ENCODE measurements around the gene DOCK11.

The DOCK11 gene

DNA sequence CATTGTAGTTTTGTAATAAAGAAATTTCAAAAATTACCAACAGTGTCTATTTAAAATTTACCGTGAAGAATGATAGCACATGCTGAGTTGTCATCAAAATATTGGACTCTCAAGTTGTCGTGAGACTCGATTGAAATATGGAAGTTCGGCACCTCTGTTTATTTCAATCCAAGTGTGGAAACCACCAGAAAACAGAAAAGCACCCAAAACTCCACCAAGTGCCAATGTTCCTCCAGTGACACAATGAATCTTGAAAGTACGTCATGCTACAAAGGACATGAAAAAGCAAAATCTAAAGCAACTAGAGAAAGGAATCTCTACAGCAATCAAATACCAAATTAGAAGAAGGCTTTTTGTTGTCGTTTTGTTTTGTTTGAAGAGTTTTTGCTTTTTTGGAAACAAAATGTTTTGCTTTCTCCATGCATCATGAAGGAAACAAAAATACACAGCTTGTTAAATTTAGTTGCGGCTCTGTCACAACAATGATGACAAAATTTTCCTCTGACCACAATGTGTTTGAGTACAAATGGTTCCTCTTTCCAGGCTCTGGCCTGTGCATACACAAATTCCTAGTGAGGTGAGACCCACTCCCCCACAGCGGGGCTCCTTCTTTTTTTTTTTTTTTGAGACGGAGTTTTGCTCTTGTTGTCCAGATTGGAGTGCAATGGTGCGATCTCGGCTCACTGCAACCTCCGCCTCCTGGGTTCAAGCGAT, 222.2 kb downstream of the DOCK11 start:
- H3K9me3 ChIP-seq (replicated peaks; ENCODE audit: low read length), result no peaks in the 10 kb centered on the region
- no peak overlapping the region for H3K9ac ChIP-seq (ENCODE audit: low read depth, low read length)

DNA sequence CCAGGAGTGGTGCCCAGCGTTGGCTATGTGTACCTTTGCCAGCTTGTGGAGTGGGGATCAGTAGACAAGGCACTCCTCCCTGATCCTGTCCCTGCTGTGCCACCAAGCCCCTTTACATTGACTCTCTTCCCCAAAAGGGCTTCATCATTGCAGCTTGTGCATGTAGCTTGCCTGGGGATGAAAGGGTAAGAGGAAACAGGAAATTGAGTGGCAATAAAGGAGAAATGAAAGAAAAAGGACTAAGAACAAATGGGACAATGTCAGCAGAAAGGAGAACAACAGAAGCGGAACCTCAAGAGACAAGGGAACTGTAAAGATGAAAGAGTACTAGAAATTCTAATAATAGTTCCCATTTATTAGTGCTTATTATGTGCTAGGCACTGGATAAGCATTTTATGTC, 223.1 kb downstream of the DOCK11 start:
- Histone ChIP-seq H3K4me3 (ENCODE audit: low read length) (no peak overlapping the region), H3K4me2 (ENCODE audit: low read length) (no peak overlapping the region), H3K27me3 (ENCODE audit: control insufficient read depth, insufficient read depth, low read length) (no peaks in the 10 kb centered on the region), H3K36me3 (ENCODE audit: insufficient read depth, low read length) (no peaks in the 10 kb centered on the region), H3K4me1 (ENCODE audit: control insufficient read depth, insufficient read depth, low read length) (no peaks in the 10 kb centered on the region), H3K9me3 (replicated peaks; ENCODE audit: low read length) (no peaks in the 10 kb centered on the region), H3K9ac (ENCODE audit: low read depth, low read length) (no peak overlapping the region)

More for the DNA sequence above, 222.2 kb downstream of the DOCK11 start:
- Histone ChIP-seq H3K27me3 (ENCODE audit: control insufficient read depth, insufficient read depth, low read length) (no peaks in the 10 kb centered on the region), H3K4me3 (ENCODE audit: low read length) (no peak overlapping the region), H3K4me1 (ENCODE audit: control insufficient read depth, insufficient read depth, low read length) (no peaks in the 10 kb centered on the region), H3K4me2 (ENCODE audit: low read length) (no peak overlapping the region), H3K36me3 (ENCODE audit: insufficient read depth, low read length) (no peaks in the 10 kb centered on the region)

DNA sequence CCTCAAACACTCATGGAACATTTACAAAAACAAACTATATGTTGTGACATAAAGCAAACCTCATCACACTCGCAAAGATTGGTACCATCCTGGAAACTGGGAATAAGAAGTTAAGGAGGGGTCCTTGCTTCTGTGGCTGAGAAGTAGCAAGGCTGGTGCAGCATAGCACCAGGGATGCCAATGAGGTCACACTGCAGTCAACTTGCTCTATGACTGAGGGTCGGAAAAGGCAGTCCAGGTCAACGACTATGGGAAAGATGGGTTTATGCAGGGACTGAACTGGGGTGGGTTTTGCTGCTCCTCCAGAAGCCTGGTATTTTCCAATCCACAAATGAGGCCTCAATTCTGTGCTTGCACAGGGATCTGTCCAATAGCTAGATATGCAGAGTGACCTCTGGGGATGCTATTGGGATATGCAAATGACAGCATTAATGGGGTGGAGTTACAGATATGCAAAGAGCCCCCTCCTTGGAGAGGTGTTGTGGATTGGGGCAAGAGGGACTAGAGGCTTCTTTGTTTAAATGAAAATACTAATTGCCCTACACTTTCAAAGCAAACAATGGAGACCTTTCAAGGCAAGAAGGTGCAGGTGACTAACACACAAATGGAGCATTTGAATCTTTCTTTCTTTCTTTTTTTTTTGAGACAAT, 224.6 kb downstream of the DOCK11 start:
- Histone ChIP-seq H3K9me3 (replicated peaks; ENCODE audit: low read length) (no peaks in the 10 kb centered on the region), H3K36me3 (ENCODE audit: insufficient read depth, low read length) (no peaks in the 10 kb centered on the region), H3K27me3 (ENCODE audit: control insufficient read depth, insufficient read depth, low read length) (no peaks in the 10 kb centered on the region), H3K9ac (ENCODE audit: low read depth, low read length) (no peak overlapping the region), H3K4me2 (ENCODE audit: low read length) (no peak overlapping the region), H3K4me1 (ENCODE audit: control insufficient read depth, insufficient read depth, low read length) (no peaks in the 10 kb centered on the region), H3K4me3 (ENCODE audit: low read length) (no peak overlapping the region)

DNA sequence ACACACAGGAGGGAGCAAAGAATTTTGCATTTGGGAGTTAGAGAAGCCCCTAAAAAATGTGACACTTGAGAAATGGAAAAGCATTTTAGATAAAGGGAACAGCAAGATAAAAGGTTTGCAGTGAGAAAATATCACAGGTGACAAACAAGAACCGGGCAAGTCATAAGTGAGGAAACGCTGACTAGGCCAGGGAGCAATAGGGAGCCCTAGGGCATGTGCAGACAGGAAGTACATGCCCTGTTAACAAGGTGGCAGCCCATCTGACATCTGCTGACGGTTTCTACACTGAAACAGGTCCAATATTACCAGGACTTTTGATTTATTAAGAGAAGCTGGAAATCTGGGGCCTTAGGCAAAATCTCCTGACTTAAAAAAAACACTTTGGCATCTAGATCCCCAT, 227.8 kb downstream of the DOCK11 start:
- Histone ChIP-seq H3K4me1 (ENCODE audit: control insufficient read depth, insufficient read depth, low read length) (peaks cover 8% of the 10 kb centered on the region), H3K27me3 (ENCODE audit: control insufficient read depth, insufficient read depth, low read length) (no peaks in the 10 kb centered on the region), H3K4me2 (ENCODE audit: low read length) (no peak overlapping the region), H3K4me3 (ENCODE audit: low read length) (no peak overlapping the region), H3K36me3 (ENCODE audit: insufficient read depth, low read length) (no peaks in the 10 kb centered on the region), H3K9ac (ENCODE audit: low read depth, low read length) (no peak overlapping the region), H3K9me3 (replicated peaks; ENCODE audit: low read length) (no peaks in the 10 kb centered on the region)

DNA sequence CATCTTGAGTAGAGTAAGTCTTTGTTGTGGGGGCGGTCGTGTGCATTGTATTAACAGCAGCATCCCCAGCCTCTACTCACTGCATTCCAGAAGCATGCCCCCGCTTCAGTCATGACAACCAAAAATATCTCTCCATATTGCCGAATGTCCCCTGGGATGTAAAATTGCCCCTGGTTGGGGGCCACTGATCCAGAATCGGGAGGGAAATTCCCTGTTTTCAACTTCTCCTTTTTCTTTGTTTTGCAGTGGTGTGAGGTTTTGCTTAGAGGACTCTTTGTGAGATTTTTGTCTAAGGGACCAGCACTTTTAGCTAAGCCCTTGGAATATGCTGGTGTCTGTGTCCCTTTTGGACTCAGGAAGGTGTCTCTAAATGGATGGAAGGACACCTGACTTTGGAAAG, 228.8 kb downstream of the DOCK11 start:
- Histone ChIP-seq H3K4me3 (ENCODE audit: low read length) (no peak overlapping the region), H3K4me1 (ENCODE audit: control insufficient read depth, insufficient read depth, low read length) (peaks cover 8% of the 10 kb centered on the region), H3K9me3 (replicated peaks; ENCODE audit: low read length) (no peaks in the 10 kb centered on the region), H3K27me3 (ENCODE audit: control insufficient read depth, insufficient read depth, low read length) (no peaks in the 10 kb centered on the region), H3K36me3 (ENCODE audit: insufficient read depth, low read length) (no peaks in the 10 kb centered on the region), H3K9ac (ENCODE audit: low read depth, low read length) (no peak overlapping the region), H3K4me2 (ENCODE audit: low read length) (no peak overlapping the region)

DNA sequence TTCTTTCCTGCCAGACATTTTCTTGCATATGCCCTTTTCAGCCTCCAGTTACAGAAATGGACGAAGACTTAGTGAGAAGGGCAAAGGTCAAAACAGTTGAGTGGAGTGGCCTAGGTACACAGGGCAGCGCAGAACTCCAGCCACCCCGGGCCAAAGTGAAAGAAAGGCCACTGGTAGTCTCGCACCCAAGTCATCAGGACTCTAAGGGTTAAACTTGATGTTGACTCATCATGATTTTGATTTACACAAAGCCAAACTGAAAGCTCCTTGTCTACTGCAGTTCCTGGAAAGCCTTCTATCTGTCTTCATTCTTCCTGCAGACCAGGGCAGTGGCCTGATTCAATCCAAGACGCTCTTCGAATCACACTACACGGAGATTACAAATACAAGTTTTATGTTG, 229.2 kb downstream of the DOCK11 start:
- Histone ChIP-seq H3K27me3 (ENCODE audit: control insufficient read depth, insufficient read depth, low read length) (no peaks in the 10 kb centered on the region), H3K9me3 (replicated peaks; ENCODE audit: low read length) (no peaks in the 10 kb centered on the region), H3K36me3 (ENCODE audit: insufficient read depth, low read length) (no peaks in the 10 kb centered on the region), H3K4me3 (ENCODE audit: low read length) (no peak overlapping the region), H3K4me2 (ENCODE audit: low read length) (peak overlapping the region; percentile 21), H3K9ac (ENCODE audit: low read depth, low read length) (no peak overlapping the region), H3K4me1 (ENCODE audit: control insufficient read depth, insufficient read depth, low read length) (peaks cover 8% of the 10 kb centered on the region)

- H3K9ac ChIP-seq (ENCODE audit: low read depth, low read length), result no peak overlapping the region
- H3K4me1 ChIP-seq (ENCODE audit: control insufficient read depth, insufficient read depth, low read length), result peaks cover 16% of the 10 kb centered on the region
- peak overlapping the region; percentile 78 for H3K4me3 ChIP-seq (ENCODE audit: low read length)
- no peaks in the 10 kb centered on the region for H3K36me3 ChIP-seq (ENCODE audit: insufficient read depth, low read length)
- no peaks in the 10 kb centered on the region for H3K9me3 ChIP-seq (replicated peaks; ENCODE audit: low read length)
- H3K27me3 ChIP-seq (ENCODE audit: control insufficient read depth, insufficient read depth, low read length), result no peaks in the 10 kb centered on the region
- no peak overlapping the region for H3K4me2 ChIP-seq (ENCODE audit: low read length)
These were observed 230.8 kb downstream of the DOCK11 start for GRCh38 chrX:118726396-118726795.

DNA sequence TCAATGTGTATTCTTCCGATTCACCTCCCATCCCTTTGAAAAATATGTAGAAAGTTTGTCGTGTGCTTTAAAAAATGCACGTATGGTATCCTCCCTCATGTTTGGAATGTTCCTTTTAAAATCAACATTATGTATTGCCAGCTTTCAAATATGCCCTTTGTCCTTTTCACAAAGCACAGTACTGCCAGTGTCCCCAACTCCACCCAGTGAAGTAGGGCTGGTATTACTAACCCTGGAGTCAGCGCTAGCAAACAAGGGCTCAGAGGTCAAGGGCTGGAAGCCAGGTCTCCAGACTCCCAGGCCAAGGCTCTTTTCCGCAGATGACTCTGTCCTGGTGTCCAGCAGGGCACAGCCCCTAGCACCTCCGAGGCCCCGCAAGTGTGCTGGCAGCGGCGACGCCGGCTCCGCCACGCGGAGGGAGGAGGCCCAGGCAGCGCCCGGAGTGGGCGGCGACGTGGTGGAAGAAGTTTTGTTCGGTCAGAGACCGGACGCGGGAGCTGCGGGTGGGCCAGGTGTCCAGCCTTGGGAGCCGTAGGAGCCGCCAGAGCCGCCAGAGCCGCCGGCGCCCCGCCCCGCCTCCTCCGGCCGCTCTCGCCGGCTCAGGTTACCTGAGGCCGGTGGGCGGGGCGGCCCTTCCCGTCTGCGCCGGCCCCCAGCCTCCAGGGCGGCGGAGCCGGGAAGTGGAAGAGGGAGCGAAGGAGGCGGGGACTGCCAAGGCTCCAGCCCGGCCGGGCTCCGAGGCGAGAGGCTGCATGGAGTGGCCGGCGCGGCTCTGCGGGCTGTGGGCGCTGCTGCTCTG, 231.5 kb downstream of the DOCK11 start, which contains the start of gene IL13RA1:
Gene IL13RA1, plus strand, starts transcription at position 720 of the 799 bp plus-strand sequence. Its CDS starts 33 bp downstream, at position 753.
- Histone ChIP-seq H3K4me1 (ENCODE audit: control insufficient read depth, insufficient read depth, low read length) (peaks cover 16% of the 10 kb centered on the region), H3K36me3 (ENCODE audit: insufficient read depth, low read length) (no peaks in the 10 kb centered on the region), H3K4me2 (ENCODE audit: low read length) (peak within 1 kb of the TSS; percentile 92), H3K9me3 (replicated peaks; ENCODE audit: low read length) (no peaks in the 10 kb centered on the region), H3K27me3 (ENCODE audit: control insufficient read depth, insufficient read depth, low read length) (no peaks in the 10 kb centered on the region), H3K4me3 (ENCODE audit: low read length) (peak within 1 kb of the TSS; percentile 78), H3K9ac (ENCODE audit: low read depth, low read length) (peak within 1 kb of the TSS; percentile 83)

GRCh38 chrX:118727686-118728339, 232.2 kb downstream of the DOCK11 start:
- peaks cover 16% of the 10 kb centered on the region for H3K4me1 ChIP-seq (ENCODE audit: control insufficient read depth, insufficient read depth, low read length)
- no peaks in the 10 kb centered on the region for H3K27me3 ChIP-seq (ENCODE audit: control insufficient read depth, insufficient read depth, low read length)
- H3K9ac ChIP-seq (ENCODE audit: low read depth, low read length), result peak overlapping the region; percentile 83
- peak overlapping the region; percentile 92 for H3K4me2 ChIP-seq (ENCODE audit: low read length)
- peak overlapping the region; percentile 78 for H3K4me3 ChIP-seq (ENCODE audit: low read length)
- no peaks in the 10 kb centered on the region for H3K36me3 ChIP-seq (ENCODE audit: insufficient read depth, low read length)
- no peaks in the 10 kb centered on the region for H3K9me3 ChIP-seq (replicated peaks; ENCODE audit: low read length)

DNA sequence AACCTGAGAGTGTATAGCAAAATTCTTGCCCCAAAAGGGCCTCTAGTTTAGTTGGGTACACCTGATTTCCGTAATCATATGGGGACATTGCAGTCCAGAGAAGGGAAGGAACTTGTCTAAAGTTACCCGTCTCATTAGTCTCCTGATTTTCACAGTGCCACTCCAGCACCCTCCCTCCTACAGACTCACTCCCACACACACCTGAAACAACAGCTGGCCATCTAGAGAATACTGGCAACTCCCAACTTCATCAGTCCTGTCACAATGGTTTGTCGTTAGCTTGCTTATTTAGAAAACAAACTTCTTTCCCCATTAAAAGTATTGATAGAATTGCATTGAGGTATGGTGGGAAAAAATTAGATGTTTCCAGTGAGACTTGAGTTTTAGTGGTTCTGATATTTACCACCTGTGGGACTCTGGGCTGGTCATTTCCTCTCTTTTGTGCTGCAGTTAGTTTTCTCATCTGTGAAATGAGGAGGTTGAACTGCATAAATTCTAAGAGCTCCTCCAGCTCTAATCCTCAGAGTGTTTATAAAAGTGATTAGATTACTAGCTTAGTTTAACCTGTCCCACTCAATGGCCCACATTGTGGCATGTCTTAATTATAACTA, 233.5 kb downstream of the DOCK11 start:
- Histone ChIP-seq H3K36me3 (ENCODE audit: insufficient read depth, low read length) (no peaks in the 10 kb centered on the region), H3K9ac (ENCODE audit: low read depth, low read length) (no peak overlapping the region), H3K4me3 (ENCODE audit: low read length) (no peak overlapping the region), H3K4me2 (ENCODE audit: low read length) (peak overlapping the region; percentile 92), H3K27me3 (ENCODE audit: control insufficient read depth, insufficient read depth, low read length) (no peaks in the 10 kb centered on the region), H3K9me3 (replicated peaks; ENCODE audit: low read length) (no peaks in the 10 kb centered on the region), H3K4me1 (ENCODE audit: control insufficient read depth, insufficient read depth, low read length) (peaks cover 16% of the 10 kb centered on the region)

Measured in skeletal muscle satellite cell (primary cell).